Stimulated activated CD8-positive, alpha-beta memory T cell treated with anti-CD3 and anti-CD28 coated beads, Interleukin-7, amount 100 ng/mL, for 1 hour (primary cell): ENCODE results near the gene RPGRIP1L.
"Not testable (repeated sequence)": the region's sequence is repeated elsewhere in the genome, so short reads cannot be mapped to it uniquely, and the experiment has no call there.

Source experiments
- DNase-seq, 2 donors: peaks; one replicate each; pipeline ENCODE4 v3.0.0-alpha.2; 2020; ENCODE audit warnings: low read depth in 2 of 2

Gene RPGRIP1L

DNA sequence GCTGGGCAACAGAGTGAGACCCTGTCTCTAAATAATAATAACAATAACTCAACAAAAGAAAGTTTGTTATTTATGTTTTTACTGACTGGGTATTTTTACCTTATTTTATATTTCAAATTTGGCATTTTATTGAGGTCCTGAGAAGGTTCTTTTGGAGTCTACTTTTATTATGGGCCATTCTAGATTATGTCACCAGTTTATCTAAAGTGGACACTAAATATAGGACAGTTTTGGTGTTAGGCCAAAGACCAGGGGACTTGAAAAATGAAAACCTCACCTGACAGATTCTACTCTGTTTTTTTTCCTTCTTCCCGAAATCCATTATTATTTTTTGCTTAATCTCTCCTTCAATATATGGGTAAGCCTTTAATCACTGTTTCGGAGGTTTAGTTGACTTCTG is 8.4 kb upstream of the RPGRIP1L start:
- DNase-seq = no peak

DNA sequence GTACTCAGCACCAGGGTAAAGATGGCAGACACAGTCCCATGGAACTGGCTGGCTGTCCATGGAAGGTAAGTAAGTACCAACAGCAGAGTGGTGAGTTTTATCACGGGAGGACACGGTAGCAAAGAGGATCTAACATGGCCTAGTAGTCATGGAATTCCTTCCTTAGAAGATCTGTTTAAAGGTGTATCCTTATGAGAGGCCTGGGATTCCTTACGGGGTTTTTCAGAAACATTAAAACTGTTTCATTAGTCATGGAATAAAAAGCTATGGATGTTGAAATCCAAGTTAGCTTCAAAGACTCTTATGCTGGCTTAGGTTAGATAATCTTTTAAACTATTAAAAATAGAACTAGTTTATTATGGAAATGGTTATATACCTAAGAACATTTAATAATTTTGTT is 7.7 kb upstream of the RPGRIP1L start:
- DNase-seq = no peak

DNA sequence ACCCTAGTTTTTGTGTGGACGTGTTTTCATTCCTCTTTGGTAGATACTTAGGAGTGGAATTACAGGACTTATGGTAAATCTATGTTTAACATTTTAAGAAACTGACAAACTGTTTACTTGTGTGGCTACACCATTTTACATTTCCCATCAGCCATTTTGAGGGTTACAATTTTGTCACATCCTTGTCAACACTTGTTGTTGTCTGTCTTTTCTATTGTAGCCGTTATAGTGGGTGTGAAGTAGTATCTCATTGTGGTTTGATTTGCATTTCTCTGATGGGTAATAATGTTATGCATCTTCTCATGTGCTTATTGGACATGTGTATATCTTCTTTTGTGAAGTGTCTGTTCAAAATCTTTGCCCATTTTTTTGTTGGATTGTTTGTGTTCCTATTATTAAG is 4.8 kb upstream of the RPGRIP1L start:
- no peak for DNase-seq

DNA sequence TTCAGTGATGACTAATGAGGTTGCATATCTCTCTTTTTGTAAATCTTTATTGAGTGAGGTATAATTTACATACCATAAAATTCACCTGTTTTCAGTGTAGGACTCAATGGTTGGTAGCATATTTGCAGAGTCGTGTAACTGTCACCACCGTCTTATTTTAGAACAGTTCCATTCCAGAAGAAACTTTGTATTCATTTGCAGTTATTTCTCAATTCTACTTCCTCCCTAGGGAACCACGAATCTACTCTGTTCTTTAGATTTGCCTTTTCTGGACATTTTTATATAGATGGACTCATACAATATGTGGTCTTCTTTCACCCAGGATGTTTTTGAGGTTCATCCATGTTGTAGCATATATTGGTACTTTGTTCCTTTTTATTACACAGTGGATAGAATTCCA is 4.0 kb upstream of the RPGRIP1L start:
- no peak for DNase-seq

DNA sequence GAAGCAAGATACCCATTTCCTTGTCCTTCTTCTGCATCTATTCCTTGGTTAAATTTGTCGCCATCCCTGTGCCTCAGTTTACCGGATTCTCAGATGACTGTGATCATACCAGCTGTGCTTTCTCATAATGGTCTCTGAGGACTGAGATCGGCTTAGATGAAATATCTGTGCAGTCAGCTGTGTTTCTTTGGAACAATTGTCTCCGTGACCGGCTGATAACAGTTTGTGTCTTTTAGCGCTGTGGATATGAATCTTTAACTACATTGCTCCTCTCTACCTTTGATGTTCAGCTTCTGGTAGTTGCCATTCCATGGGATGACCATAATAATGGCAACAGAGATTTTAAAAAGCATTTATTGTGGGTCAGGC is 770 bp upstream of the RPGRIP1L start:
- no peak for DNase-seq

DNA sequence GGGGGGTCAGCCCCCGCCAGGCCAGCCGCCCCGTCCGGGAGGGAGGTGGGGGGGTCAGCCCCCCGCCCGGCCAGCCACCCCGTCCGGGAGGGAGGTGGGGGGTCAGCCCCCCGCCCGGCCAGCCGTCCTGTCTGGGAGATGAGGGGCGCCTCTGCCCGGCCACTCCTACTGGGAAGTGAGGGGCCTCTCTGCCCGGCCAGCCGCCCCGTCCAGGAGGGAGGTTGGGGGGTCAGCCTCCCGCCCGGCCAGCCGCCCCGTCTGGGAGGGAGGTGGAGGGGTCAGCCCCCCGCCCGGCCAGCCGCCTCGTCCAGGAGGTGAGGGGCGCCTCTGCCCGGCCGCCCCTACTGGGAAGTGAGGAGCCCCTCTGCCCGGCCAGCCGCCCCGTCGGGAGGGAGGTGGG is 5.4 kb downstream of the RPGRIP1L start:
- DNase-seq = not testable (repeated sequence)

DNA sequence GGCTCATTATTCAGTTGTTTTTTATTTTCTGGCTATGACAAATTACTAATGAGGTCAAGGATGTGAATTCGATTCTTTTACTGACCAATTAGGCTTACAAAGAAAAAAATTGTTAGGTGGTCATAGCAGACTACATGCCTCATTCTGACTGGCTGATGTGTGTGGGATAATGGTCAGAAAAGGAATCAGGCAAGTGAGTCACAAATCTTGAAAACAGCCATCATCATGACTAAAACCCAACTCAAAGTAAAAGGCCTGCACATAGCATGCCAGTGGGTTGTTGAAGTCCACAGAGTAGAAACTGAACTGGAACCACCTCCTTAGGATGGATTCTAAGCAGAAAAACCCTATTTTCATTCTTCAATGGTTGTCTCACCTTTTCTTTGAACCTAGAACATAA is 8.6 kb downstream of the RPGRIP1L start:
- no peak for DNase-seq

DNA sequence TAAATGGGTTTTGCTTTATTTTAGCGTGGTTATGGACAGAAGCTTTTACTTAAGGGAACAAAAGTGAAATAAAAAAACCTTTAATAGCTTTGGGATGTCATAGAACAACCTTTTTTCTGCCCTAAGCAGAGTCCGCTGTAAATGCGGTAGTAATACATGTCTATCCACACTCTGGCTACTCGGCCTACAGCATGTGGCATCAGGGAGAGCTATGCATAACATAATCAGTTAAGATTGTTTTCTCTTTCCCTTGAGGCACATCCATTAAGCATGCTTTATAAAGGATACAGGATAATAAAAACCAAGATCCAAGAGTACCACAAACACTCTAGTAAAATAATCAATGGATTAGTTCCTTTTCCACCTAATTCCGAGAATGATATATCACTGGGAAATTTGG is 10.3 kb downstream of the RPGRIP1L start:
- DNase-seq = no peak

DNA sequence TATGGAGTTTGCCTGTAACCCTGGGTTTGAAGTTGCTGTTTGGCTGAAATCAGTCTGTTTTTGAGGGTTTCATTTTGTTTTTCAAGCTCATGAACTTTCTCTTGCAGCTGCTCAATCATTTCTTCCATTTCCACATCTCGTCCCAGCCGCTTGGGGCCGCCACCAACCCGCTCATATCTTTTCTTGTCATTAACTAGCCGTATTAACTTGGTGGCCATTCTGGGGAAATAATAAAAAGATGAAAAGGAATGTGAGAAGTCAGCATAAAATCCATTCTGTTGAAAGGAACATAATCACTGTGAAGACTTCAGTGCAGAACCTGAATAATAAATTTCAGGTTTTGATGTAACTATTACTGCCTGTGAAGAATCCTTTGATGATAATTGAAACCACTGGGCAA is 11.5 kb downstream of the RPGRIP1L start:
- DNase-seq = no peak

DNA sequence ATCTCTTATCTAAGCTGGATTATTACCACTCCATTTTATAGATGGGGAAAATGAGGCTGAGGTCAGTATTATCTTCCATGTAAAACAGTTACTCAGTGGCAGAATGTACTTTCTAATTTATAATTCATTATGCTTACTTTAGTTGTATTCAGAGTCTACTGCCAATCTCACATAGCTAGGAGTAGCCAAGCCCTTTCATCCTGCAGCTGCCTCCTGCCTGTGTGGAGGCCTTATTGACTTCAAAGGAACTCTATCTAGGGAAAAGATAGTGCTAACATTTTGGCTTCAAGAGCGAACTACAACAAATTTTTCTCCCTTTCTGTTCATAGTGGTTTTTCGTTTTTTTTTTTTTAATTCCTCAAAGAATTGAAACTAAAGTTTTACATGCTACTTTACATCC is 12.9 kb downstream of the RPGRIP1L start:
- no peak for DNase-seq

DNA sequence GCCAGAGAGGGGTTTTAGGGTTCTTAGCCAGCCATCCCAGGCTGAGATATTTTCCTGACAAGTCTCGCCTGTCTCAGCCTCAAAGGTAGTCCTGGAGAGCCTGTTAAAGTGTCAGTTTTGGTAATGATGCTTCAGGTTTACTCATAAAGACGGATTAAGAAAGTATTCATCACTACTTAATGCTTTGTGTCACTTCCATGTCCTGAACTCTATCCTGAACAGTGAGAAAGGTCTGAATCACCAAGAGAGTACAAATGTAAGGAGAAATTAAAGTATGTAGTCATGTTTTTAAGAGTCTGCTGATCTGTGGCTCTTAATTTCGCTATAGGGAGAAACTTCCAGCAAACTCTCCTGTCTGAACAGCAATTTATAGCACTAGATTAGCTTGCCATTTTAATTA is 14.0 kb downstream of the RPGRIP1L start:
- no peak for DNase-seq

DNA sequence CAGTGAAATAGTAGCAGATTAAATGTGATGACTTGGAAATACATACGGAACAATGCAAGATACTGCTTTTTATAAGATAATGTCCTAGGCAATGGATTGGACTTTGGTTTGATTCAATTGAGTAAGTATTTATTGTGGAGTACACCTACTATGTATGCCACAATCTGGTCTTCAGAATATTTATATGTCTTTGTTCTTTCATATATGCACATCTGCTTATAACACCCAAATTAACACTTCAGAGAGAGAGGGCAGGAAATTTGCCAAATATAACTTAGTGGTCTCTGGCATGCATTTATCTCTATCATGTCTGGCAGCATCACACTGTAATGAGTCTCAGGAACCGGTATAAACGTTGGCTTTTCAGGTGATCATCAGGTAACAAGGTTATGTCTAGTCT is 16.9 kb downstream of the RPGRIP1L start:
- no peak for DNase-seq

DNA sequence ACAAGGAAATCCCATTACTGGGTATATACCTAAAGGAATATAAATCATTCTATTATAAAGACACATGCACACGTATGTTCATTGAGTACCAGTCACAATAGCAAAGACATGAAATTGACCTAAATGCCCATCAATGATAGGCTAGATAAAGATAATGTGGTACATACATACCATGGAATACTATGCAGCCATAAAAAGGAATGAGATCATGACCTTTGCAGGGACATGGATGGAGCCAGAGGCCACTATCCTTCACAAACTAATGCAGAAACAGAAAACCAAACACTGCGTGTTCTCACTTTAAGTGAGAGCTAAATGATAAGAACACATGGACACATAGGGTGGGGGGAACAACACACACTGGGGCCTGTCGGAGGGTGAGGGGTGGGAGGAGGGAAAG is 18.3 kb downstream of the RPGRIP1L start:
- not testable (repeated sequence) for DNase-seq

DNA sequence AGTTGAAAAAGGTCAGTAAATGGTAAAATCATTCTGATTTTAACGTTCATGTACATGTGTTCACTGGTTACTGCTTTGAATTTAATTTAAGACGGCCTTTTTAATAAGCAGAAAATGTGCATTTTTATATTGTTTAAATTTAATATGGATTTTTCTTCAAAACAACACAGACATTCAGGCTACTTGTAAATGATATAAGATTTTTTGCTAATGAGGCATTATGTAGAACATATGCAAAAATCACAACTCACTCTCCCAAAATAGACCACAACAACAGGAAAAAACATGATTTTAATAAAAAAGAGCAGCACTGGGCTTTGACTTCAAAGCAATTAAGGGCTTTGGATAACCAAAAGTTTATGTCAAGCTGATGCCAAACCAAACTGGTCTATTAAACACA is 22.3 kb downstream of the RPGRIP1L start:
- DNase-seq = no peak

DNA sequence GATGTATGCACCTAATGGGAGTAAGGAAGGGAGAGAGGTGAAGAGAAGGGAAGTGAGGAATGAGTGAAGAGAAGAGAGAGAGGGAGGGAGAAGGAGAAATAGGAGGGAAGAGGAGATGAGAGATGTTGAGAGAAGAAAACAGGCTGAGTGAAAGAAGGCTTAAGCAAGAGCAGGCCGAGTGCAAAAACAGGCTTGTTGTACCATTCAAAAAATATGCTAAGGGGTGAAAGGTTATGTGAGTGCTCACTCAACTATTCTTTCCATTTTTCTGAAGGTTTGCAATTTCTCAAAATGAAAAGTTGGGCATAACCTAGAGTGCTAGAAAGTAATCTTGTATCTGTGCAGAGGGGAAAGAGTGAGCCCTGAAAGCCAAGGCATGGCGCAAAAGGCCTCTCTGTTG is 22.9 kb downstream of the RPGRIP1L start:
- no peak for DNase-seq

DNA sequence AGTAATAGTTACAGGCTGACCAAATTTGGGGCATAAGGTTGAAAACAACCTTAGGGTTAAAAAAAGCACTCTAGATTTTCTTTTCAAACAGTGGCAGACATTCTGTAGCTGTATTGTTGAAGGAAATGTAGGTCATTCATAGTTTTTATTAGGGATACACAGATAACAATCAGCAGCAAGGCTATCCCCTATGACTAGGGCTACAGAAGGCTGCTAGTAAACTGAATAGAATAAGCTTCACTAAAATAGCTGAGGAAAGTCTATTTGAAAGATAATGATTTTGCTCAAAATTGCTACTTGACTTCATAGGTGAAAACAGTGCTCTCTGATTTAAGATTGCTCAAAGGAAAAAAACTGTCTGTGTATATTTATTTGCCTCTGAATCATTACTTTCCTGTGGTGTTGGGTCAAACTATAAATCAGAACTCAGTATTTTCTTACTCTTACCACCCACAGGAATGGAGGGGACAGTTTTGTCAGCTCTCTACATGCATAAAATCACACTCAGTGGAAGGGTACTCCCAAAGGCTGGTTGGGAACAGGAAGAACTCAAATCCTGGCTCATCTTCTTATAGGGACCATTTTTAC is 24.8 kb downstream of the RPGRIP1L start:
- DNase-seq = no peak

DNA sequence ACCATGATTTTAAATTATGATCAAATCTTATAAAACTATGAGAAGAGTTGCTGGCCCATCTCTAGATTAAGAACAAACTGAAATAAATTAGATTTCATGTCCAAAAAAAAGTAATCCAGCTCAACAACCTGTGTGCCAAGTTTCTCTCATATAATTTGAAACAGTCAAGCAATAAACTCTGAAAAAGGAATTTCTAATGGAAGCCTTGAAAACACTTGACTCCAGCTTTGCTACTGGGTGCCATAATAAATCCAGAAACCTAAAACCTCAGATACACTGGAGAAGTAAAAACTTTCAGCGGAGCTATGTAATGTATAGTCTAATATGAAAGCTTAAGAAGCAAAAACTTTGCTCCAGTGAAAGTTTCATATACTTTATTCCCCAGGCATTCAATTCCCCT is 25.5 kb downstream of the RPGRIP1L start:
- no peak for DNase-seq

DNA sequence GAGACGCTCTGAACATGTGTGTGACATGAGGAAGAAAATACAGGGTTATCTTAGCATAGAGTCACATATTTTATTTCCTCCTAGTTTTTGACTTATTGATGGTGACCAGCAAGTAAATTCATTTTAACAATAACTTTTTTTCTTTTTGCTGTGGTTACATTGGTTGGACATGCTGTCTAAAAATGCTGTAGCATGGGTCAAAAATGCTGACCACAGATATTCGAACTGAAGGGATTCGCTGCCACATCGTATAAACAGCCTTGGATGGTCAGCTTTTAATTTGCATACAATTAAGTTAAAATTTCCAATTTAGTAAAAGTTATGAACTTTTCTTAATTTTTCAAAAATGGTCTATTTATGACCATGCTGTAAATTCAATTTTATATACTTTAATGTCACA is 30.5 kb downstream of the RPGRIP1L start:
- no peak for DNase-seq

DNA sequence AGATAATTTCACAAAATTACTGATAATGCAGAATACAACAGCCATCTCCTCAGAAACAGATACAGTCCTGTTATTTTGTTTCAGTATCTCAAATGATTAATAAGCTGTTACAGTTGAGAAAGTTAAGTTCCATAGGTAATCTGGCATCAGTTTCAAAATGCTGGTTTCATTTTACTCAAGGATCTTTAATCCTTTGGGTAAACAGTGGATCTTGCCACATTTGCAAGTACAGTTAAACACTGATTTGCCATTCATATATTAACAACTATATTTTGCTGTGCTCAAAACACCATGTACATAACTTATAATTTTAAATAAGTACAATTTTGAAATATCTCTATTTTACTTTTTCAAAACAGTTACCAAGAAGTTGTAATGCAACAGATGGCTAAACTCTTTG is 31.2 kb downstream of the RPGRIP1L start:
- no peak for DNase-seq

DNA sequence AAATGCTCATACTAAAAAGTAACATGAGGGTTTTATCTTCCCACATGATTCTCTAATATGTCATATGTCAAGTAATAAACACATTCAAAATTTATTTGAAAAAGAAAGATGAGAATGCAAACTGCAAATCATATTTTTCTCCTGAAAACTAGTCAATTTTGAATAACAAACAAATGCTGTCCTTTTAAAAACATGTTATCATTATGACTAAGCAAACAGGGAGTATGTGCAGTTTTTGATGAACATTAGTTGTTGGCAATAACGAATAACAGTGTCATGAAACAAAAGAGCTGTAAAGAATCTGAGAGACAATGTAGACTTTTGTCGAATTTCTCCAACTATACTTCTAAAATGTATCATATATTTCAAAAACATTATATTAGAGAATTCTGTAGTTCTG is 34.8 kb downstream of the RPGRIP1L start:
- no peak for DNase-seq

DNA sequence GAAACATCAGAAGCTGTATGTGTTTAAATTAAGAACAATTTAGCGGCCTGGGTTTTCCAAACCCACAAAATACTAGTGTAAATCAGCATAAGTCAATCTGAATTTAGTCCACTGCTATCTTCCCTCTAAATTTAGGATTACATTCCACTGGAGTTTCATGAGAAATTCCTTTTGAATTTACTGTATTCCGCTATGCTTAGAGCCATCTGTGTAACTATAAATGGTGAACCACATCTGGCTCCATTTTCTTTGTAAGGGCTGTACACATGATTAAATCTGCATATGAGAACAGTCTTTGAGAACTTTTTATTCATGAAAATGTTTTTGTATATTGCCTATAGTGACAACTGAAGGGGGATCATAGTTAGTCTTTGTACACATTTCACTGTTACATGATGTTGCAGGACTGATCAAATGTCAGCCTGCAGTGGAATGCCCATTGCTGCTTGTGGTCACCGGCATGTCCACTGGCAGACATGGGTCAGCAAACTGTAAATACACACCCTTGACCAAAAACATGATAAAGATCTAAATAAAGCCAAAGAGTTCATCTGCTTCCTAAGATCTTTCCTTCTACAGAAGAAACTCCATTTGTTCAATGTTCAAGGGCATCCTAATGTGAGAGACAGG is 36.8 kb downstream of the RPGRIP1L start:
- DNase-seq = no peak

DNA sequence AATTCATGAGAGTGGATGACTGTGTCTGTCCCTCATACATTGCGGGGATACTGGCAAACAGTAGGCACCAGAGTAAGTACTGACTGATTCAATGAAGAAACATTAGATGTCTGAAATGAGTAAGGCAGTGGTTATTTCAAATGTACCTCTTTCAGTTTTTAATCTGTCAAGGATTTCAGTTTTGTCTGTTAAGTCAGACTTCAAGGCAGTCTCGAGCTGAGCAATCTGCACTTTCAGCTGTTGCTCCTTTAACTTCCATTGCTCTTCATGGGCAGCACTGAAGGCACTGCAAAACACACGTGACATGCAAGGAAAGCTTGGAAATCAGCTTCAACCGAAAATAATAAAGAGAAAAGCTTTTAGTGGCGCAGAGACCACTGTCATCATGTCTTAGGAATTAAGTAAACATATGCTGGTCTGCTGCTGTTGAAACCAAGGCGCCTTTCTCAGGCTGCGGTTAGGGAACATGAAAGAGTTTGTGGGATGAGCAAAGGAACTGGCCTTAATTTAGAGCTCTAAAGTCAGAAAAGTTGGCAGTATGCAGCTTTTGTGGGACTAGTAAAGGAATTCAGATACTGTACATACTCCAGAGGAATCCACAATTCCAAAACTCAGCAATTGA is 38.8 kb downstream of the RPGRIP1L start:
- no peak for DNase-seq

DNA sequence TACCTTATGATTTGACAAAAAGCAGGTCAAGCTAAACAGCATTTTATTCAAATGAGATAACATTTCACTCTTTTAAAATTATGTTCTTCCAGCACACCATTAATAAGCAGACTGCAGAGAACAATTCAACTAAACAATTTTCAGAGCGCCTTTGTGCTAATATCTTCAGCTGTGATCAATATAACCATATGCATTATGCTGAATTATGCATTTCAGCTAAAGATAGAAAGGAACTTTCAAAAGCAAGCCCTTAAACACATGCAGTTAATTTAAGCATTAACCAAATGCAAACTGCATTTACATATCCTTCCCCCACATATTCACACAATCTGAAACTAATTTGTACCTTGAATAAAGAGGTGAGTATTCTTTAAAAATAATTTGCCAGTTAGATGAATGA is 41.6 kb downstream of the RPGRIP1L start:
- no peak for DNase-seq

DNA sequence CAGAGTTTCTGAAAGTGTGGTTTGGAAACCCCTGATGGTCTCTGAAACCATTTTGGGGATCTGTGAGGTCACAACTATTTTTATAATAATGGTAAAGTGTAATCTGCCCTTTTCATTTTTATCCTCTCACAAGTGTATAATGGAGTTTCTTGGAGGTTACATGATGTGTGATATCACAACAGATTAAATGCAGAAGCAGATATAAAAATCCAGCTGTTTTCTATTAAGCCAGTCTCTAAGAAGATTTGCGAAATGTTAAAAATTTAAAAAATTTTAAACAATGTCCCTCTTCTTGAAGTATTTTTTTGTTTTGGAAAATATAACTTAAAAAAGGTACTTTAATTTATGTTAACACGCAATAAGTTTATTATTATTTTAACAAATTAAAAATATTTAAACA is 48.7 kb downstream of the RPGRIP1L start:
- no peak for DNase-seq
